Measurements from ENCODE around the gene CLIP1.
A peak's percentile ranks its signal among the peaks of the same experiment; 100 is the strongest.
"Not testable (repeated sequence)": the region's sequence is repeated elsewhere in the genome, so short reads cannot be mapped to it uniquely, and the experiment has no call there.

CLIP1 gene

GRCh38 chr12:122422730-122423257 lies 325 bp upstream of the CLIP1 start:
- in situ Hi-C loops (cut with HindIII; ENCODE audit: low pct_unique_long_range_greater_than_20kb, low sequenced_read_pairs): no loop called here
- DNase-seq (ENCODE audit: low read depth in 1 of 2, low spot score in 1 of 2): peak in 1 of 2 experiments; percentile 48
- TF ChIP-seq JUND (IDR thresholded peaks at IDR 0.05; ENCODE audit: low read depth): no peak

DNA sequence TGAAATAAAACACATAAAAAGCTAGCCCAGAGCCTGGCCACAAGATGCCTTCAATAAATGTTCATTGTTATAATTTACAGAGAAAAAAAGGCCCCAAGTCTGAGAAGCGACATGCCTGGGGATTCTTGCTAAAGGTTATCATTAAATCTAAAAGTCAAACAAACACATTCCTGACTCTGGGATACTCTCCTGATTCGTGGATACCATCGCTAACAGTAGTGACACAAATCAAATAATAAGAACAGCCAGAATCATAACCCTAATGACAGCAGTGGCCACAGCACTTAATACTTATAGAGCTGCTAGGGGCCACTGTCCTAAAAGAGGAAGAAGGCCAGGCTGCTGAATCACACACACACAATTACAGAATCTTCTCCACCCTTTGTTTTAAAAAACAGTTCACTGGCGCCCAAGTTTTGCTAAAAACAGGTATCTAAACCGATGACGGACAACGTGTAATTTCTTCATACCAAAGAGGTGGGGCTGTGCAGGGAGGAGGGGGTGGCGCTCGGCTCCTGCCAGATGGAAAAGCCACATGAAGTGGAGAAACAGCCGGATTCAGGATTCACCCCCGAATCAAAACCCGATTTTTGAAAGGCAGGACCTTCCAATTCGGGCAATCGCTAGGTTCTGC lies 1.2 kb downstream of the CLIP1 start:
- no peak for TF ChIP-seq JUND (IDR thresholded peaks at IDR 0.05; ENCODE audit: low read depth)
- DNase-seq (ENCODE audit: low read depth in 1 of 2, low spot score in 1 of 2): peak in 1 of 2 experiments; percentile 54
- in situ Hi-C loops (cut with HindIII; ENCODE audit: low pct_unique_long_range_greater_than_20kb, low sequenced_read_pairs): no loop called here

DNA sequence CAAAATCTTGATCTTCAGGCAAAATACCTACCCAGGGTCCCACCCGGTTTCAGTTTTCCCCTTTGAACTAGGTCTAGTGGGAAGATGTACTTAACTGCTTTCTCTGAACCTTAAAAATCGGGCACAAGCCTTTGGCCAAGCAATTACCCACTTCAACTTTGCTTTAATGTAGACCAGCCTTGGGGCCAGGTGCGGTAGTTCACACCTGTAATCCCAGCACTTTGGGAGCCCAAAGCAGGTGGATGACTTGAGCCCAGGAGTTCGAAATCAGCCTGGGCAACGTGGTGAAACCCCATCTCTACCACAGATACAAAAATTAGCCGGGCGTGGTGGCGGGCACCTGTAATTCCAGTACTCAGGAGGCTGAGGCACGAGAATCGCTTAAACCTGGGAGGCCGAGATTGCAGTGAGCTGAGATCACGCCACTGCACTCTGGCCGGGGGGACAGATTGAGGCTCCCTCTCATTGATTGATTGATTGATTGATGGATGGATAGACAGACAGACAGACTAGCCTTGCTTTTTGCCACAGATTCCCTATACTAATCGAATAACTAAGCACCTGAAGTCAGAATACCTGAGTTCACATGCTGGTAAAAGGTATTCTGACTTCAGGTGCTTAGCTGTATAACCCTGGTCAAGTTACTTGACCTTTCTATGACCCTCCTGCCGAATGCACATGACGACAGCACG lies 1.9 kb downstream of the CLIP1 start:
- TF ChIP-seq JUND (IDR thresholded peaks at IDR 0.05; ENCODE audit: low read depth): no peak
- peak in 1 of 2 experiments; percentile 42 for DNase-seq (ENCODE audit: low read depth in 1 of 2, low spot score in 1 of 2)
- in situ Hi-C loops (cut with HindIII; ENCODE audit: low pct_unique_long_range_greater_than_20kb, low sequenced_read_pairs): no loop called here

- in situ Hi-C loops (cut with HindIII; ENCODE audit: low pct_unique_long_range_greater_than_20kb, low sequenced_read_pairs): not testable (repeated sequence)
These were observed 3.4 kb downstream of the CLIP1 start for GRCh38 chr12:122419094-122419493.

DNA sequence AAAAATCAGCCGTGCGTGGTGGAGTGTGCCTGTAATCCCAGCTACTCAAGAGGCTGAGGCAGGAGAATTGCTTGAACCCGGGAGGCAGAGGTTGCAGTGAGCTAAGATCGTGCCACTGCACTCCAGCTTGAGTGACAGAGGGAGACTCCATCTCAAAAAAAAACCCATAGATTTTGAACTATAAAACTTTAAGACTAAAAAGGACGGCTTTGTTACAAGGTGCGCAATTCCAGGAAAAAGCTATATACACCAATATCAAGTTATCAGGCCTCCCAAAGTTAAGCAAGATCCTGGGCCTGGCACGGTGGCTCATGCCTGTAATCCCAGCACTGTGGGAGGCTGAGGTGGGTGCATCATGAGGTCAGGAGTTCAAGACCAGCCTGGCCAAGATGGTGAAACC lies 6.8 kb downstream of the CLIP1 start:
- DNase-seq (ENCODE audit: low read depth in 1 of 2, low spot score in 1 of 2); in situ Hi-C loops (cut with HindIII; ENCODE audit: low pct_unique_long_range_greater_than_20kb, low sequenced_read_pairs): not testable (repeated sequence)

More at GRCh38 chr12:122419094-122419493, 3.4 kb downstream of the CLIP1 start:
- not testable (repeated sequence) for DNase-seq (ENCODE audit: low read depth in 1 of 2, low spot score in 1 of 2)

- in situ Hi-C loops (cut with HindIII; ENCODE audit: low pct_unique_long_range_greater_than_20kb, low sequenced_read_pairs): no loop called here
- no peak for DNase-seq (ENCODE audit: low read depth in 1 of 2, low spot score in 1 of 2)
- no peak for TF ChIP-seq JUND (IDR thresholded peaks at IDR 0.05; ENCODE audit: low read depth)
These were observed 8.7 kb downstream of the CLIP1 start for GRCh38 chr12:122413516-122414404.

- DNase-seq (ENCODE audit: low read depth in 1 of 2, low spot score in 1 of 2): no peak
- no peak for TF ChIP-seq JUND (IDR thresholded peaks at IDR 0.05; ENCODE audit: low read depth)
- in situ Hi-C loops (cut with HindIII; ENCODE audit: low pct_unique_long_range_greater_than_20kb, low sequenced_read_pairs): no loop called here
These were observed 9.5 kb downstream of the CLIP1 start for GRCh38 chr12:122412851-122413433.

- no peak for TF ChIP-seq JUND (IDR thresholded peaks at IDR 0.05; ENCODE audit: low read depth)
- DNase-seq (ENCODE audit: low read depth in 1 of 2, low spot score in 1 of 2): no peak
- in situ Hi-C loops (cut with HindIII; ENCODE audit: low pct_unique_long_range_greater_than_20kb, low sequenced_read_pairs): no loop called here
These were observed 10.9 kb downstream of the CLIP1 start for GRCh38 chr12:122411537-122411936.

- in situ Hi-C loops (cut with HindIII; ENCODE audit: low pct_unique_long_range_greater_than_20kb, low sequenced_read_pairs): no loop called here
- DNase-seq (ENCODE audit: low read depth in 1 of 2, low spot score in 1 of 2): no peak
- no peak for TF ChIP-seq JUND (IDR thresholded peaks at IDR 0.05; ENCODE audit: low read depth)
These were observed 15.3 kb downstream of the CLIP1 start for GRCh38 chr12:122407208-122407607.

GRCh38 chr12:122406701-122407164 lies 15.7 kb downstream of the CLIP1 start:
- in situ Hi-C loops (cut with HindIII; ENCODE audit: low pct_unique_long_range_greater_than_20kb, low sequenced_read_pairs): no loop called here

GRCh38 chr12:122403831-122404230 lies 18.6 kb downstream of the CLIP1 start:
- in situ Hi-C loops (cut with HindIII; ENCODE audit: low pct_unique_long_range_greater_than_20kb, low sequenced_read_pairs): no loop called here
- no peak for DNase-seq (ENCODE audit: low read depth in 1 of 2, low spot score in 1 of 2)
- TF ChIP-seq JUND (IDR thresholded peaks at IDR 0.05; ENCODE audit: low read depth): no peak

More at GRCh38 chr12:122406701-122407164, 15.7 kb downstream of the CLIP1 start:
- no peak for TF ChIP-seq JUND (IDR thresholded peaks at IDR 0.05; ENCODE audit: low read depth)
- peak in 1 of 2 experiments; percentile 45 for DNase-seq (ENCODE audit: low read depth in 1 of 2, low spot score in 1 of 2)

- in situ Hi-C loops (cut with HindIII; ENCODE audit: low pct_unique_long_range_greater_than_20kb, low sequenced_read_pairs): no loop called here
- DNase-seq (ENCODE audit: low read depth in 1 of 2, low spot score in 1 of 2): no peak
- TF ChIP-seq JUND (IDR thresholded peaks at IDR 0.05; ENCODE audit: low read depth): no peak
These were observed 19.2 kb downstream of the CLIP1 start for GRCh38 chr12:122403115-122403770.

Measured in T47D (cell line).